Measurements from ENCODE around the gene NFE2L2. TPM values are rescaled to one million over a fixed set of nuclear protein-coding genes. Genes with fewer than 3 reads are reported as not detected.

Gene NFE2L2
- polyA plus RNA-seq, 1 of the 3 experiments (the other 2 are of a cell fraction), result 40.9 TPM

GRCh38 chr2:177188482-177189469 is 75.8 kb downstream of the NFE2L2 start:
- TF ChIP-seq GATA2 (CRISPR knock-in tag; IDR thresholded peaks at IDR 0.05), result no peak
- TF ChIP-seq TAF1 (IDR thresholded peaks at IDR 0.05; ENCODE audit: borderline replicate concordance, low read depth, low read length), result no peak
- TF ChIP-seq FOXM1 (IDR thresholded peaks at IDR 0.05; ENCODE audit: low read depth), result no peak
- TF ChIP-seq FOSL2 (IDR thresholded peaks at IDR 0.05; ENCODE audit: borderline replicate concordance, low read depth), result no peak
- TF ChIP-seq RXRA (IDR thresholded peaks at IDR 0.05; ENCODE audit: borderline replicate concordance, low read depth), result no peak
- TF ChIP-seq, protein P1, sequence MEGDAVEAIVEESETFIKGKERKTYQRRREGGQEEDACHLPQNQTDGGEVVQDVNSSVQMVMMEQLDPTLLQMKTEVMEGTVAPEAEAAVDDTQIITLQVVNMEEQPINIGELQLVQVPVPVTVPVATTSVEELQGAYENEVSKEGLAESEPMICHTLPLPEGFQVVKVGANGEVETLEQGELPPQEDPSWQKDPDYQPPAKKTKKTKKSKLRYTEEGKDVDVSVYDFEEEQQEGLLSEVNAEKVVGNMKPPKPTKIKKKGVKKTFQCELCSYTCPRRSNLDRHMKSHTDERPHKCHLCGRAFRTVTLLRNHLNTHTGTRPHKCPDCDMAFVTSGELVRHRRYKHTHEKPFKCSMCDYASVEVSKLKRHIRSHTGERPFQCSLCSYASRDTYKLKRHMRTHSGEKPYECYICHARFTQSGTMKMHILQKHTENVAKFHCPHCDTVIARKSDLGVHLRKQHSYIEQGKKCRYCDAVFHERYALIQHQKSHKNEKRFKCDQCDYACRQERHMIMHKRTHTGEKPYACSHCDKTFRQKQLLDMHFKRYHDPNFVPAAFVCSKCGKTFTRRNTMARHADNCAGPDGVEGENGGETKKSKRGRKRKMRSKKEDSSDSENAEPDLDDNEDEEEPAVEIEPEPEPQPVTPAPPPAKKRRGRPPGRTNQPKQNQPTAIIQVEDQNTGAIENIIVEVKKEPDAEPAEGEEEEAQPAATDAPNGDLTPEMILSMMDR (IDR thresholded peaks at IDR 0.05), result no peak
- TF ChIP-seq GABPA (IDR thresholded peaks at IDR 0.05; ENCODE audit: low read depth), result no peak
- TF ChIP-seq SIN3A (IDR thresholded peaks at IDR 0.05; ENCODE audit: borderline replicate concordance, low read depth, low read length), result no peak
- TF ChIP-seq NFIC (IDR thresholded peaks at IDR 0.05; ENCODE audit: borderline replicate concordance), result no peak
- TF ChIP-seq POLR2AphosphoS5 (IDR thresholded peaks at IDR 0.05; ENCODE audit: low read depth, low read length), result no peak
- TF ChIP-seq MXI1 (IDR thresholded peaks at IDR 0.05; ENCODE audit: low read depth, low read length), result no peak
- no peak for TF ChIP-seq TCF12 (IDR thresholded peaks at IDR 0.05)
- TF ChIP-seq RCOR1 (IDR thresholded peaks at IDR 0.05; ENCODE audit: low read length), result no peak
- TF ChIP-seq SMC3 (IDR thresholded peaks at IDR 0.05; ENCODE audit: low read depth, low read length), result no peak
- TF ChIP-seq FOXJ3 (CRISPR knock-in tag; IDR thresholded peaks at IDR 0.05), result no peak
- TF ChIP-seq JUND (IDR thresholded peaks at IDR 0.05), result no peak
- Histone ChIP-seq H3K9me2 (no peaks in the 10 kb centered on the region), H2AFZ (ENCODE audit: low read depth) (no peak overlapping the region), H3K9me3 (no peaks in the 10 kb centered on the region), H3K4me2 (no peak overlapping the region), H3K4me1 (ENCODE audit: control insufficient read depth in 1 of 2, insufficient read depth in 2 of 2, low read depth in 1 of 2, low read length in 1 of 2) (no peaks in the 10 kb centered on the region), H3K36me3 (replicated peaks in 1 of 2; ENCODE audit: control insufficient read depth in 1 of 2, insufficient read depth in 2 of 2, low read length in 1 of 2) (no peaks in the 10 kb centered on the region), H3K27ac (ENCODE audit: low read depth in 2 of 2, low read length in 1 of 2) (no peak overlapping the region), H3K4me3 (ENCODE audit: low read depth in 2 of 2, low read length in 1 of 2) (no peak overlapping the region), H3F3A (replicated peaks; ENCODE audit: insufficient read depth) (no peaks in the 10 kb centered on the region), H4K20me1 (ENCODE audit: insufficient read depth) (no peaks in the 10 kb centered on the region), H3K79me2 (ENCODE audit: insufficient read depth) (no peaks in the 10 kb centered on the region), H3K27me3 (ENCODE audit: insufficient read depth) (no peaks in the 10 kb centered on the region), H3K9ac (no peak overlapping the region)
- POLR2A ChIA-PET, result interaction anchor here (0.7 kb wide), 1 partner anchor 1065 kb away, joined by 3 read pairs; no protein-coding TSS in a partner anchor
- WGBS (ENCODE audit: low lambda C conversion rate), result 93% methylated on average over 7 of the region's 7 CpGs
- CTCF ChIA-PET, result interaction anchor here (1.2 kb wide), 1 partner anchor 14 kb away, joined by 3 read pairs; no protein-coding TSS in a partner anchor
- no peak for DNase-seq
